A549 (cell line): ENCODE results near the gene CNIH1. TPM values are rescaled to one million over a fixed set of nuclear protein-coding genes. Genes with fewer than 3 reads are reported as not detected.

Experiments used
- ATAC-seq, 2 experiments: fragments of 200-7000 bp in 1 of 2; fragments of >200 bp in 1 of 2; cut with Nextera tagmentation in 1 of 2; cut with Tn5 transposase in 1 of 2; 3 replicates each; pipeline versions ENCODE4 v1.8.0 to v1.9.1; 2018 to 2020; ENCODE audit warnings: mild to moderate bottlenecking in 1 of 2, moderate library complexity in 1 of 2
- CTCF ChIA-PET: fragments of 300-600 bp; sonication (Branson Sonifier 250); formaldehyde crosslinking; extraction: SDS; loops from one replicate; lab custom pipeline; 2021; ENCODE audit warnings: antibody characterized with exemption, inconsistent platforms; lab: Yijun Ruan, JAX
- POLR2A ChIA-PET: fragments of 350-600 bp; formaldehyde crosslinking; extraction: SDS; loops from one replicate; lab custom pipeline; 2021; ENCODE audit warnings: antibody characterized with exemption, inconsistent platforms; lab: Yijun Ruan, JAX
- DNase-seq, 2 experiments: peaks; one replicate each; pipeline versions ENCODE4 v3.0.0 to v3.0.0-alpha.2; 2011 to 2016; ENCODE audit warnings: low read depth in 1 of 2, low spot score in 1 of 2
- FAIRE-seq: peaks from 2 replicates; lab custom pipeline; 2011; peaks lifted over from hg19 to GRCh38; lab: Jason Lieb, UNC
- H3K27ac ChIP-seq, 2 experiments: fragments of >200 bp; sonication (Bioruptor Twin); formaldehyde crosslinking; 3 replicates each; pipeline ENCODE4 v1.5.1; 2016 to 2017
- H3K4me1 ChIP-seq: fragments of >200 bp; sonication (Bioruptor Twin); formaldehyde crosslinking; 3 replicates; pipeline ENCODE4 v1.6.1; 2016
- H3K4me2 ChIP-seq: fragments of >200 bp; sonication (Bioruptor Twin); formaldehyde crosslinking; 3 replicates; pipeline ENCODE4 v1.6.1; 2016
- H3K4me3 ChIP-seq: fragments of >200 bp; sonication (Bioruptor Twin); formaldehyde crosslinking; 3 replicates; pipeline ENCODE4 v1.5.1; 2016
- H3K9me3 ChIP-seq: fragments of >200 bp; sonication (Bioruptor Twin); formaldehyde crosslinking; 3 replicates; pipeline ENCODE4 v1.6.1; 2016
- CBX2 ChIP-seq: fragments of 200-600 bp; sonication (generic); IDR thresholded peaks from 2 replicates; pipeline ENCODE4 v1.6.1; 2016; ENCODE audit warnings: low read depth, mild to moderate bottlenecking, borderline replicate concordance
- CEBPB ChIP-seq, 2 experiments: fragments of >200 bp in 1 of 2; sonication (Bioruptor Twin) in 1 of 2; formaldehyde crosslinking in 1 of 2; IDR thresholded peaks; 2 replicates each; pipeline ENCODE4 v1.6.1; 2012 to 2016
- CHD4 ChIP-seq: fragments of 200-600 bp; sonication (generic); IDR thresholded peaks from 2 replicates; pipeline ENCODE4 v1.6.1; 2016; ENCODE audit warnings: antibody characterized with exemption, mild to moderate bottlenecking, borderline replicate concordance
- EHMT2 ChIP-seq: fragments of 200-600 bp; sonication (generic); IDR thresholded peaks from 2 replicates; pipeline ENCODE4 v1.6.1; 2016; ENCODE audit warnings: antibody characterized with exemption, low read depth, mild to moderate bottlenecking, moderate library complexity
- ESRRA ChIP-seq: fragments of 150-350 bp; IDR thresholded peaks from 2 replicates; pipeline ENCODE4 v1.6.1; 2014; ENCODE audit warnings: mild to moderate bottlenecking, low read length, borderline replicate concordance
- FOXS1 ChIP-seq: fragments of 250-450 bp; sonication (Bioruptor Pico); IDR thresholded peaks from 2 replicates; pipeline ENCODE4 v1.5.0; 2020; ENCODE audit warnings: mild to moderate bottlenecking, moderate library complexity
- HEYL ChIP-seq: fragments of 250-450 bp; sonication (Bioruptor Pico); IDR thresholded peaks from 2 replicates; pipeline ENCODE4 v1.8.0; 2021; ENCODE audit warnings: mild to moderate bottlenecking, moderate library complexity
- HMGXB4 ChIP-seq: fragments of 250-450 bp; sonication (Bioruptor Pico); IDR thresholded peaks from 2 replicates; pipeline ENCODE4 v1.5.0; 2021; ENCODE audit warnings: mild to moderate bottlenecking, moderate library complexity, borderline replicate concordance
- HOXA7 ChIP-seq: fragments of 250-450 bp; sonication (Bioruptor Pico); IDR thresholded peaks from 2 replicates; pipeline ENCODE4 v1.5.0; 2020; ENCODE audit warnings: mild to moderate bottlenecking, moderate library complexity
- HOXB13 ChIP-seq: fragments of 250-450 bp; sonication (Bioruptor Pico); IDR thresholded peaks from 2 replicates; pipeline ENCODE4 v1.5.0; 2020; ENCODE audit warnings: low read depth, mild to moderate bottlenecking, moderate library complexity
- HOXB5 ChIP-seq: fragments of 250-450 bp; sonication (Bioruptor Pico); IDR thresholded peaks from 2 replicates; pipeline ENCODE4 v1.5.0; 2020; ENCODE audit warnings: mild to moderate bottlenecking, moderate library complexity
- JUN ChIP-seq, 2 experiments: fragments of >200 bp; sonication (Bioruptor Twin); formaldehyde crosslinking; IDR thresholded peaks; 2 replicates in 1 of 2; 3 replicates in 1 of 2; pipeline ENCODE4 v1.6.1; 2016 to 2017
- KDM1A ChIP-seq: fragments of 200-600 bp; sonication (generic); IDR thresholded peaks from 2 replicates; pipeline ENCODE4 v1.6.1; 2016; ENCODE audit warnings: low read depth, mild to moderate bottlenecking
- KDM5A ChIP-seq: fragments of 200-600 bp; sonication (generic); IDR thresholded peaks from 2 replicates; pipeline ENCODE4 v1.6.1; 2016; ENCODE audit warnings: antibody characterized with exemption, mild to moderate bottlenecking
- MAX ChIP-seq: IDR thresholded peaks from 2 replicates; pipeline ENCODE4 v1.6.1; 2012
- MAZ ChIP-seq: fragments of 150-350 bp; IDR thresholded peaks from 2 replicates; pipeline ENCODE4 v1.6.1; 2014; ENCODE audit warnings: antibody characterized with exemption, low read depth, low read length, borderline replicate concordance
- MYC ChIP-seq: IDR thresholded peaks from 2 replicates; pipeline ENCODE4 v1.6.1; 2012; ENCODE audit warnings: mild to moderate bottlenecking, inconsistent platforms, low read length, improper control_type of control experiment, borderline replicate concordance
- NFE2L2 ChIP-seq: fragments of 150-350 bp; conservative IDR thresholded peaks from 2 replicates; pipeline ENCODE4 v1.6.1; 2014; ENCODE audit warnings: low read length
- NPAS2 ChIP-seq: fragments of 250-450 bp; sonication (Bioruptor Pico); IDR thresholded peaks from 2 replicates; pipeline ENCODE4 v1.8.0; 2022; ENCODE audit warnings: mild to moderate bottlenecking, moderate library complexity, borderline replicate concordance
- PHF8 ChIP-seq: fragments of 200-600 bp; sonication (generic); IDR thresholded peaks from 2 replicates; pipeline ENCODE4 v1.6.1; 2016; ENCODE audit warnings: low read depth, mild to moderate bottlenecking, antibody characterized with exemption, moderate library complexity, borderline replicate concordance
- RAD21 ChIP-seq, 2 experiments: fragments of >200 bp in 1 of 2; sonication (Bioruptor Twin) in 1 of 2; formaldehyde crosslinking in 1 of 2; IDR thresholded peaks in 1 of 2; conservative IDR thresholded peaks in 1 of 2; 2 replicates in 1 of 2; 3 replicates in 1 of 2; pipeline ENCODE4 v1.6.1; 2012 to 2018; ENCODE audit warnings: inconsistent platforms in 1 of 2
- TFCP2L1 ChIP-seq: fragments of 250-450 bp; sonication (Bioruptor Pico); IDR thresholded peaks from 2 replicates; pipeline ENCODE4 v1.5.0; 2021; ENCODE audit warnings: mild to moderate bottlenecking
- ZNF302 ChIP-seq: fragments of 250-450 bp; sonication (Bioruptor Pico); IDR thresholded peaks from 2 replicates; pipeline ENCODE4 v1.9.0; 2021; ENCODE audit warnings: inconsistent platforms, mild to moderate bottlenecking, moderate library complexity
- ZSCAN20 ChIP-seq: fragments of 250-450 bp; sonication (Bioruptor Pico); IDR thresholded peaks from 2 replicates; pipeline ENCODE4 v1.8.0; 2022; ENCODE audit warnings: mild to moderate bottlenecking, moderate library complexity
- WGBS: methylation state at CpG from one replicate; pipeline ENCODE4 v1.1.6; 2017; ENCODE audit errors: missing lambda C conversion rate; 5-methylcytosine and 5-hydroxymethylcytosine counted together
- polyA plus RNA-seq, 4 experiments: library from polyadenylated mRNA; depleted of rRNA in 3 of 4; stranded (reverse); fragments of >200 nt; fragmentation: RNase III in 1 of 4; extraction: RNeasy Plus Mini Kit Qiagen cat#74134 plus additional on column Dnase treatment in 1 of 4; gene quantifications; 2 replicates in 3 of 4; 3 replicates in 1 of 4; pipeline ENCODE4 v1.2.3, GENCODE V29; 2011 to 2017
- TF ChIP-seq, protein P1 (sequence below): fragments of >200 bp; sonication (Bioruptor Twin); formaldehyde crosslinking; IDR thresholded peaks from 3 replicates; pipeline ENCODE4 v1.6.1; 2016

Gene CNIH1
- polyA plus RNA-seq, 2 of the 4 experiments (the other 2 are of a cell fraction): 337 to 411 TPM

- H3K4me1 ChIP-seq: peaks cover 9% of the 10 kb centered on the region
- WGBS: 55% methylated on average over 3 of the region's 3 CpGs
- no peak overlapping the region for H3K27ac ChIP-seq
- CTCF ChIA-PET: interaction anchor here (0.6 to 1.2 kb wide), 3 partner anchors 10 to 75 kb away, joined by 3 to 6 read pairs (median 4); partner anchors contain the start of gene CNIH1
- no peak for DNase-seq
- no peak overlapping the region for H3K4me3 ChIP-seq
- POLR2A ChIA-PET: no interaction called here
- no peak for ATAC-seq
- TF ChIP-seq NPAS2 (CRISPR knock-in tag): no peak
- no peak for TF ChIP-seq EHMT2
- TF ChIP-seq KDM5A: no peak
- TF ChIP-seq CBX2: no peak
- TF ChIP-seq MAX: no peak
- TF ChIP-seq CEBPB (IDR thresholded peaks at IDR 0.05): no peak
- no peak for FAIRE-seq
- no peaks in the 10 kb centered on the region for H3K9me3 ChIP-seq
- no peak overlapping the region for H3K4me2 ChIP-seq
Measured at GRCh38 chr14:54451961-54452360, 10.8 kb upstream of the CNIH1 start.

DNA sequence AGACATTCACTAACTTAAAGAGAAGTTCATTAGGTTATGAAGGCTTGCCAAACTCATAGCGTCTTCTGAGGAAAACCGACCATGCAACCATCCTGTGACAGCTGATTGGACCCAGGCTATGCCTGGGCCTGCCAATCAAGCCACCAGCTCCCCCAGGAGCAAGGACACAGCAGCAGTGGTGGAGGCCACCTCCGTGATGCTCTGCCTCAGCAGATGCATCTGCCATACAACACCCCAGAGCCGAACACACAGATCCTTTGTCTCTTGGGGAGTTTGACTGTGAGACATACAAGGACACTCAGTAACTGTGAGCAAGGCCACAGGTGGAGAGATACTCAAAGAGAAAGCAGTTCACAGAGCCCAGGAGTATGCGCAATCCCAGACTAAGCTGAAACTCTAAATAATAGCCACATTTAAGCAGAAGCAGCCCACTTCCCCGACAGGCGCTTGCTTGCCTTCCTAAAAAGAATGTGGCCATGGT is 10.0 kb upstream of the CNIH1 start:
- POLR2A ChIA-PET: no interaction called here
- ATAC-seq: no peak
- WGBS: 87% methylated on average over 7 of the region's 7 CpGs
- peaks cover 17% of the 10 kb centered on the region for H3K4me1 ChIP-seq
- H3K4me2 ChIP-seq: no peak overlapping the region
- no peak overlapping the region for H3K27ac ChIP-seq
- CTCF ChIA-PET: interaction anchor here (1.2 to 1.8 kb wide), 2 partner anchors 9 kb away, joined by 6 to 8 read pairs; partner anchors contain the start of gene CNIH1
- H3K4me3 ChIP-seq: no peak overlapping the region
- no peak for DNase-seq
- no peak for TF ChIP-seq RAD21 (conservative IDR thresholded peaks at IDR 0.05 in 1 of 2, IDR thresholded peaks at IDR 0.05 in 1 of 2)
- no peak for TF ChIP-seq HEYL
- TF ChIP-seq FOXS1: no peak
- no peak for TF ChIP-seq PHF8
- TF ChIP-seq ZNF302 (CRISPR knock-in tag): no peak
- TF ChIP-seq HOXA7 (CRISPR knock-in tag): no peak
- no peaks in the 10 kb centered on the region for H3K9me3 ChIP-seq
- no peak for FAIRE-seq

DNA sequence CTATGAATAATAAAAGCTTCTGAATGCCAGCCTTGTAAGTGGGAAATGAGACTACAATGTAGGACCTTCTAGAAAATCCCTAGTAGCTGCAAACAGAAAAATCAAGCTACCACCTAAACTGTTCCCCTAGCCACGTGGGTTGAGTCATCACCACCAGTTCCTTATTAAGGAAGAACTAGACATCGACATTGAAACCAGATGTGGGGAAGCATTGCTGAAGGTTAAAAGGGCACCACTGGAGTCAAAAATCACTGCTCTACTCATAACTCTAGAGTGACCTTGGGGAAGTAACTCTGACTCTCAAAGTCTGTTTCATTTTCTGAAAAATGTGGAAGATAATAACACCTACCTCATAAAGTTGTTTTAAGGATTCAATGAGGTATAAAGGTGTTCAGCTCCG is 9.4 kb upstream of the CNIH1 start:
- Histone ChIP-seq H3K4me2 (no peak overlapping the region), H3K27ac (no peak overlapping the region), H3K9me3 (no peaks in the 10 kb centered on the region), H3K4me3 (no peak overlapping the region), H3K4me1 (peaks cover 23% of the 10 kb centered on the region)
- CTCF ChIA-PET: interaction anchor here (1.8 kb wide), 1 partner anchor 9 kb away, joined by 8 read pairs; no protein-coding TSS in a partner anchor
- FAIRE-seq (no peak), DNase-seq (no peak), ATAC-seq (no peak)
- TF ChIP-seq MAZ (no peak), ZSCAN20 (CRISPR knock-in tag) (no peak), KDM1A (no peak), HOXB13 (CRISPR knock-in tag) (no peak), MYC (no peak), JUN (IDR thresholded peaks at IDR 0.05) (no peak), HEYL (no peak), NFE2L2 (no peak), CHD4 (no peak), TFCP2L1 (CRISPR knock-in tag) (no peak), HMGXB4 (CRISPR knock-in tag) (no peak), HOXB5 (CRISPR knock-in tag) (no peak), KDM5A (no peak), ESRRA (no peak)
- TF ChIP-seq, protein P1, sequence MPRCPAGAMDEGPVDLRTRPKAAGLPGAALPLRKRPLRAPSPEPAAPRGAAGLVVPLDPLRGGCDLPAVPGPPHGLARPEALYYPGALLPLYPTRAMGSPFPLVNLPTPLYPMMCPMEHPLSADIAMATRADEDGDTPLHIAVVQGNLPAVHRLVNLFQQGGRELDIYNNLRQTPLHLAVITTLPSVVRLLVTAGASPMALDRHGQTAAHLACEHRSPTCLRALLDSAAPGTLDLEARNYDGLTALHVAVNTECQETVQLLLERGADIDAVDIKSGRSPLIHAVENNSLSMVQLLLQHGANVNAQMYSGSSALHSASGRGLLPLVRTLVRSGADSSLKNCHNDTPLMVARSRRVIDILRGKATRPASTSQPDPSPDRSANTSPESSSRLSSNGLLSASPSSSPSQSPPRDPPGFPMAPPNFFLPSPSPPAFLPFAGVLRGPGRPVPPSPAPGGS: no peak
- WGBS: 47% methylated on average over 3 of the region's 3 CpGs
- POLR2A ChIA-PET: no interaction called here
